Ammon's horn (tissue), 1 donor: ENCODE results near the gene TTC33.
"Not testable (repeated sequence)": the region's sequence is repeated elsewhere in the genome, so short reads cannot be mapped to it uniquely, and the experiment has no call there.

Source experiments
- DNase-seq: peaks from one replicate; pipeline ENCODE4 v3.0.0-alpha.2; 2016; ENCODE audit warnings: low spot score

Gene TTC33

DNA sequence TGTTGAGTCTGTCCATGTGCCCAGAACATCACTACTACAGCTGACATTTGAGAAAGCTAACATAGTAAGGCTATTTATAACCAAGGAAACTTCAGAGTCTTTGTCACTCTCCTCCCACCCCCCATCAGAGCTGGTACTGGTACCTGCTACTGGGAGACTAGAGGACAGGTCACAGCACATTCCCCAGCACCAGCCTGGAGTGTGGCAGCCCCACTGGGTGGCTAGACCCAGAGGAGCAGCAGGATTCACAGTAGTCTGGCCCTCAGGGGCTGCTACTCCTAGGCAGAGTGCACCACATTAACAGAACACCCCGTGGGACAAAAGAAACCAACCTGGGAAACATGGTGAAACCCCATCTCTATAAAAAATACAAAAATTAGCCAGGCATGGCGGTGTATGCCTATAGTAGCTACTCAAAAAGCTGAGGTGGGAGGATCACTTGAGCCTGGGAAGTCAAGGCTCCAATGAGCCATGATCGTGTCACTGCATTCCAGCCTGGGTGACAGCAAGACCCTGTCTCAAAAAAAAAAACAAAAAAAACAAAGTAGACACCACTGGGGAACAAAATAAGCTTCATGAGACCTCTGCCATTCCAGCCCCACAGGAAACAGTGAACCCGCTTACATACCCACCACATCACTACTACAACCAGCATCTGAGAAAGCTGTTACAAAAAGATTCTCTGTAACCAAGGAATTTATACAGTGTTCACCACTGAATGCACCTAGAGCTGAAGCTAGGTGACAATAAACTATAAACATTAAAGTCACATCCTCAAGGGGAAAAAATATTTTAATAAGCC, 102.3 kb downstream of the TTC33 start:
- no peak for DNase-seq

DNA sequence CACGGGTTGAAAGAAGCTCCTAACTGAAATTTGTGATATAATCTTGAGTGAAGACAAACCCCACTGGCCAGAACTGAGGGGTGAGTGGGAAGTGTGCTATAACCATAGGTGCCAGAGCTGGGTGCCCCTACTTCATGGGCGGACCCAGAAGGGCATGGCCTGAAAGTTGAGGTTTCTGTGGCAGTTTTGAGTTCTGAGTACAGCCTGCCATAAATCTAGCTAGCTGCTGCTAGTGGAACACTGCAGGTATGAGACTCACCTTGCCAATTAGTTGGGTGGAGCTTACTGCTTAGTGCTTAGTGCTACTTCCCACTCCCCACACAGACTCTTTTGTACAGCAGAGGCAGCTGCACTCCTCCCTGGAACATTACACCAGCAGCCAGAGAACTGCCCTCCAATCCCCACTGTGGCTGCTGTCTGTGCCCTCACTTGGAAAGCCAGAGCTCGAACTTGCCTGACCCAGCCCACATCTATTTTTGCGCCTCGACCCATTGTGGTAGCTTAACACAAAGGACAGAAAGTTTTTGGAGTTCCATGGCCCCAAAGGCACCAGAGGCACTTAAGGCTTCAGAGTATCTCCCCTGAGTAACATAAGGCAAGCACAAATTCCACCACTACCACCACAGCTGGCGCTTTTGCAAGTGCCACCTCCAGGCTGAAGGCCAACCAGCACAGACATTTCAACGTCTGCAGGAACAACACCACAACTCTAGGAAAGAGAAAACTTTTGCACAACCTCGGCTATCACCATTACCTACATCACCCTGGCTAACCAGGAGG, 103.1 kb downstream of the TTC33 start:
- no peak for DNase-seq

DNA sequence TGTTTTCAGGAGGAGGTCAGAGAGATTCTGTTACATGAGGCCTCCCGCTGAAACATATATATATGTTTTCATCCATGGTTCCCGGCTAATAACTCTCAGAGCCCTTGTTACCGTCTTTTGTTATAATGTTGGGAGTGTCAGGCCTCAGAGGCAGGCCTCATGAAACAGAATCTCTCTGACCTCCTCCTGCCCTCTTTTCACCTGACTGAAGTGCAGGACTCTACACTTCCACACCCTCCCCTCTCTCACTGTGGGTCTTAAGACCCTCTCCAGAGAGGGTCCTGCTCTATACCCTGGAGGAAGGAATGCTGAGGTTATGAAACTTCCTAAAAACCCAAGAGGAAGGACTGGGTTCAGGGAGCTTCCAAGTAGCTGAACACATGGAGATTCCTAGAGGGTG, 104.6 kb downstream of the TTC33 start:
- DNase-seq, result no peak

DNA sequence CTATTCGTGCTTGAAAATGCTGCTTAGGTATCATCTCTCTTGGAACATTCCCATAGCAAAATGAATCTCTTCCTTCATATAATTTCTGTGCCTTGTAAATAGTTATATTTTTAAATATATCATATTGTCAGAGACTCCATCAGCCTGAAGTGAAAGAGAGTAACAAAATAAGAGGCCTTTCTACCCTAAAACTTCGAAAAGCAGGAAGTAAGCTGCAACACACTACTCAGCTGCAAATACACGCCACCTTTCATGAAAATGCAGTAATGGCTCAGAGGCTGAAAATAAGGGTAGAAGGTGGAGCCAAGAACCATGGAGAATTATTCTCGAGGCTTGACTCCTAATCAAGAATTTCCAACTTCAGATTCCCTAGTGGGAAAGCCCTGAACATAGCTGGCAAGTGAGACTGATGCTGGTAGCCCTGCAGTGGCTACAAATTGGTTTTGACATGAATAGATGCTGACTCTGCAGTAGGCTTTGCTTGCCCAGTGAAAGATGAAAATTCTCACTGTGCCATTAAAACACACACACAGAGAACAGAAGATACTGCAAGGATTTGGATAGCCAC, 106.2 kb downstream of the TTC33 start:
- no peak for DNase-seq

DNA sequence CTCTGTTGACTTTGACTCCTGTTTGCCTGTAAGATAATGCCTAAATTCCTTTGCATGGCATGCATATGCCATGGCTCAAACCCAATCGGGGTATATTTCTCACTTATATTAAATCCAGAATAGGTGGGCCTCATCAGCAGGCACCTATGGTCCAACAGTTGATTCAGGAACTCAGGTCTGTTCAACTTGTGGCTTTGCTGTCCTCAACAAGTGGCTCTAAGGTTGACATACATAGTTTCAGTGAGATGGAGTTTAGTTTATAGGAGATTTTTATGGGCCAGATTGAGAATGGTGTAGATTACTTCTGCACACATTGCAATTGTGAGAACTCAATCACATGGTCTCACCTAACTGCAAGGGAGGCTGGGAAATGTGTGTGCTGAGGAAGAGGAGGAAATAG, 107.6 kb downstream of the TTC33 start:
- DNase-seq, result no peak

DNA sequence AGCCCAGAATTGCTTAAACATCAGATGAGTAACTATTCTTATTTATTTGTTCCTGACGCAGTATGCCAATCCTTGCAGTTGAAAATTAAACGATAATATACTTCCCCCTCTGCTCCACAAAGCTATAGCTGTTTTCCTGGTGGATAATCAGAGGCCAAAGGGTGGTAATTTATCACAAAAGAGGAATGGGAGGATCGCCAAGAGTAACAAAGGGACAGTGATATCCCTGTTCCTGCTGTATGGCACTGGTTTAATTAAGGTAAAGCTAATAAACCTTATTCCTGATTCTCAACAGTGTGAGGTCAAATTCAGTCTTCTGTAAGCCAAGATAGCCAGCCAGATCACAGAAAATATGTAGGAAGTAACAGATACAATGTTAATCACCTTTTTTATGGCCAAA, 109.5 kb downstream of the TTC33 start:
- no peak for DNase-seq

GRCh38 chr5:40639531-40639930, 116.2 kb downstream of the TTC33 start:
- not testable (repeated sequence) for DNase-seq

- DNase-seq, result no peak
Observed at GRCh38 chr5:40634593-40634992, 121.2 kb downstream of the TTC33 start.

- no peak for DNase-seq
Observed at GRCh38 chr5:40634154-40634553, 121.6 kb downstream of the TTC33 start.

DNA sequence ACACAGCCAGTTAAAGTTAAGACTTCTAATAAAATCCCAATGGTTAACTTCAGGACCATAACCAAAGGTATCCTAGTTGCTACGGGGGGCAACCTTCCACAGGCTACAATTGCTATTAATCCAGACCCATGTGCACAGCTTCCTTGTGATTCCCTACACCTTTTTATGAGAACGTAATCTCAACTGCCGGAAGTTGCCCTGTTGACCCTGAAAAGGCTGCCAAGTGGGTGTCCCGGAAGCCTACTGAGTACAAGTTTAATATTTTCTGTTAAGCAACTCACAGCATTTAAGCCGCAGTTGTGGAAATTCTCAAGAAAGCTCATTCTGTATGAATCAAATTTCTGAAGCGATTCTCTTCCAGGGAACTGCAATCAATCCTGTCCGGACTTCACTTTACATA, 124.5 kb downstream of the TTC33 start:
- no peak for DNase-seq

- no peak for DNase-seq
Observed at GRCh38 chr5:40630126-40630525, 125.6 kb downstream of the TTC33 start.

- no peak for DNase-seq
Observed at GRCh38 chr5:40628407-40628806, 127.4 kb downstream of the TTC33 start.

DNA sequence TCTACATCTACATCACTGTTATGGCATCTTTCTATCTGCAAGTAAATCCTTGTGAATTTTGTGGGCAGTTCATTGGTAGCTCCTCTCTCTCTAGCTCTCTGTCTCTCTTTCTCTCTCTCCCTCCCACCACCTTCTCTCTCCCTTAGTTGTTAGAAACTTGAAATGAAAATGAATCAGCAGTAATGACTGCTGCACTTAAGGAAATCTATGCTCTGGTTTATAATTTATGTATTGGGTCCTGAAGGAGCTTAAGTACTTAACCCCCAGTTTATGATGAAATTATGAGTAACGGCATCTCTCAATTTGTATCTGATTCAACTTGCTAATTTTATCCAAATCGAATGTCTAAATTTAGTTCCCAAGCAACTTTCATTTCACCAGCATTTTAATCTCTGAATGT, 128.1 kb downstream of the TTC33 start:
- DNase-seq, result no peak

DNA sequence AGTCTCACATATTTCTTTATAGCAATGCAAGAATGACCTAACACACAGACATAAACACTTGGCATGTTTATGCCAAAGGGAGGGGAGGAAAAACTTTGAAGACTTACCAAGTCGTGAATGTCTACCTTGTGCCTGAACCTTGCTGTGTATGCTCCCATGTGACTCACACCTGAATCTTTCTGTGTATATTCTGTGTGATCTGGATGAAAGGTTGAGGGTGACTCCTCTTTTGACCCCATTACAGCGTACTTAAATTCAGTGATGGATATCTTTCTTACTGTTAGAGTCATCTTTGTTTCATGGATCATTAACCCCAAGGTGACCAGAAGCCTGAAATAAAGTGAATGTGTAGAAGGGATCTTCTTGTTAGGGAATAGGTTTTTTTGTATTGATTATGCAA, 129.0 kb downstream of the TTC33 start:
- DNase-seq, result no peak

GRCh38 chr5:40623480-40624420, 132.0 kb downstream of the TTC33 start:
- no peak for DNase-seq

DNA sequence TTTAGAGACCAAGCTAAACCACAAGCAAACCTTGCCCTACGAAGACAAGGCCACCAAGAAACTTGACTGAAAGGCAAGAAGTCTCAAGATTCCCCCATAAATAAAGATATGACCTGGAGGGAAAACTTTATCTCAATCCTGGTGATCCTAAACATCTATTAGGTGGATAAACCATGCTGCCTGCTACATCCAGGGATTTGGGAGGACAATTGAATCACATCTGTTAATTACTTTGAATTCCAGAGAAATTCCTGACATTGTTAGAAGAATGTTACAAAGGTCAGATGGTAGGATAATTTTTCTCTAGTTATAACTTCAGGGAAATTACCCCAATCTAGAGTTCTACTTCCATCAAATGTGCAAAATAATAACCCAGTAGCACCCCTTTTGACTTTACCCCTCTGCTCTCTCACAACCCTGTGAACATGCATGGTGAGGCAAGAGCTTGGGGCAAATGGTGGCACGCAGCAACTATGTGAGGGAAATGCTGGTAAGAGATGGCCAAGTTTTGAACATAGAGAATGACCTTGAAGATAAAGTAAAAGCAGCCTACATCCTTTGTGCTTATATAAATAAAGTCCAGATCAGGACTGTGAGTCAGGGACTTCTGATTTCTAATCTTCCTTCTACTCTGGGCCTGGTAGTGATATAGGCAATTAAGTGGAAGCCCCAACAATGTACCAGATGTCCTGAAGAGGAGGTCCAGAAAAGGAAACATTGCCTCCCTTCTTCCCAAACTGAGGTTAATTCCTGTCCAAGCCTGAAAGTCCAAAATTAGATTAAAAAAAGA, 133.1 kb downstream of the TTC33 start:
- DNase-seq, result no peak

DNA sequence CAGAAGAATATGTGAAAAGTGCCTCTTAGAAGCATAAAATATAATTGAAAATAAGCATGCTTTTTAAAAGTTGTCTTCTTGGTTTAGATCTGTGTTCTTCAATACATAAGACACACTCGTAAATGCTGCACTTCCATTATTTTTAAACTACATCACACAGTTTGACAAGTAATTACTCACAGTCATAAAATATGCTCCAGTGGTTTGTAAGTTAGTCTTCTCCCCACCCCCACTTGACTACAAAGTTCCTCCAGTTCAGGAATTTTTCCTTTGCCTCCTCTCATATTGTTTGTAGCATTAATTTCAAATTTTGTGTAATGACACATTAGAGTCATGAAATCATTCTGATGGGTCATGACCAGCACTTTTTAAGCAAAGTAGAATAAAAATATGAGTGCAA, 136.3 kb downstream of the TTC33 start:
- no peak for DNase-seq

DNA sequence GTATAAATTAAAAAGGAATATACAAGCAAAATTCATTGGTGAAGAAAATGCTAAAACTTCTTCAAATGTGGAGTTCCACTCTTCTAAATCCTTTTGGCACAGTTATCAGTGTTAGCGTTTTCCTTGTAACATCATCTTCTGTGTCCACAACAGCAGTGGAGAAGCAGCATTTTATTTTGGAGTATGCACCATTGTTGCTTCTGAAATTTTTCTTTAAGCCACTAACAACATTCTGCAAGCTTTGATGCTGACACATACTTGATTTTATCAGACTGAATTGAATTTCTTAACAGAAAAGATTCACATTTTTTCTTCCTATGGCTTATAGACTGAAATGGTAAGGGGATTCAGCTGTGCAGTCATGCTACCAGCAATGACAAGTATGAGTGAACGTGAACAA, 136.8 kb downstream of the TTC33 start:
- no peak for DNase-seq

DNA sequence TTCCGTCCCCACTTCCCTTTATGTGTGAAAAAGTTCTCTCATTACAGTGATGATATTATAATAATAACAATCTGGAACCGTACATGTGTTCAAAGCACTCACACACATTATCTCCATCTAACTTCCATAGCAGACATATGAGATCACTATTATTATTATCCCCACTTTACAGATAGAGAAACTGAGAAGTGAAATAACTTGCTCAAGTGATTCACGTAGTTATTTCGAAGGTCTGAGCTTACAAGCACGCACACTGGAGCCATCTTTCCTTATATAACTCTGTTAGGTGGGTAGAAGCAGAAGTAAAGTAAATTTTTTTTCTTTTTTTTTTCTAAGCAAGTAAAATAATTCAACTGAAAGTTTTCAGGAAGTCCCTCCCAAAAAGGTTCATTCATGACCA, 139.0 kb downstream of the TTC33 start:
- no peak for DNase-seq

- DNase-seq, result no peak
Observed at GRCh38 chr5:40615586-40616170, 140.1 kb downstream of the TTC33 start.
